Fibroblast of the conjunctiva (primary cell): ENCODE measurements around the gene CRIP1.

Experiments
- DNase-seq: peaks from one replicate; pipeline ENCODE4 v3.0.0-alpha.2; 2010; ENCODE audit warnings: low read depth

The CRIP1 gene

DNA sequence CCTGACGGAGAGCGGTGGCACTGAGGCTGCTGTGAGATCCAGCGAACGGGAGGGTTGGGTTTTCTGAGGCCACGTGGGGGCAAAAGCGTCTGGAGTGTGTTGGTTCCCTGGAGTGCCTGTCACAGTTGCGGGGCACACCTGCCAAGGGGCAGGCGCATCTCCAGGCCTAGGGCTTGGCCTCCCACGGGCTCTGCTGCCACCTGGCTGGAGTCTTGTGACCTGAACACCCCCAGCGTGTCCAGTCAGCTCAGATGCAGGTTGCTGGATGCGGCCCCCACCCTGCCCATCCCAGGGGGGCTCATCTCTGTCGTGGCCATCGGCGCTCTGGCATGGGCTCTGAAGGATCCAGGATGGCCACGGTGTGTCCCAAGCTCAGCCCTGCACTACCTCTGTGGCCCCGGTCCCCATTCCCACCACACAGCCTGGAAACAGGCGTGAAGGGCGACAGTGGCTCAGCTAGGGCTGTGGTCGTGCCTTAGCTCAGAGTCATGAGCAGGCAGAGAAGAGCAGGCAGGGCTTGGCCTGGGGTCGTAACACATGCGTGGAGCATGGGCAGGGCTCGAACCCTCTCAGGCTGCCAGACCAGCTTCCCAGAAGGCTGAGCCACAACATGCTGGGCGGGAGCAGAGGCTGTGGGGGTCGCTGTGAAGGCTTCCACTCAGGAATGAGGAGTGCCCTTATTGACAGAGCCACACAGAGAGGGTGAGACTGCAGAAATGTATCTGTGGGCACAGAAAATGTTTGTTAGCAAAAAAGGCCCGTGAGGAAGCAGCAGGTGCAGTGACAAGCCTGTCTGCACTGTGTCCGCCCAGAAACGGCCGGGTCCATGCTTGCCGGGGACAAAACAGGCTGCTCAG, 35.6 kb upstream of the CRIP1 start:
- no peak for DNase-seq

GRCh38 chr14:105452963-105453362, 33.7 kb upstream of the CRIP1 start:
- DNase-seq: no peak

DNA sequence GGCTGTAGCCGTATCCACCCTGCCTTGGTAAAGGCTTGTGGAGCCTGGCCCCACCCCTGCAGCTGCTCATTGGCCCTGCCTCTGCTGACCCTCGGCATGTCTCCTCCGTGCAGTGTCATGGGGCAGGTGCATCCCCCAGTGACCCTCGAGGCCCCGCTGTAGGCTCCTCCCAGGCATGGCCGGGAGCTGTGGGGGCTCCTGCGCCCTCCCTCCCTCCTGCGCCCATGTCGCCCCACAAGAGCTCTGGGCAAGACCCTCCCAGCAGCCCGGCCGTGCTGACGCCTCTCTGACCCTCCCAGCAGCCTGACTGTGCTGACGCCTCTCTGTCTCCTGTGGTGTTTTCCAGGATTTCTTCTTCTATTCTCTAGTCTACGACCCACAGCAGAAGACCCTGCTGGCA, 32.8 kb upstream of the CRIP1 start:
- DNase-seq: no peak

DNA sequence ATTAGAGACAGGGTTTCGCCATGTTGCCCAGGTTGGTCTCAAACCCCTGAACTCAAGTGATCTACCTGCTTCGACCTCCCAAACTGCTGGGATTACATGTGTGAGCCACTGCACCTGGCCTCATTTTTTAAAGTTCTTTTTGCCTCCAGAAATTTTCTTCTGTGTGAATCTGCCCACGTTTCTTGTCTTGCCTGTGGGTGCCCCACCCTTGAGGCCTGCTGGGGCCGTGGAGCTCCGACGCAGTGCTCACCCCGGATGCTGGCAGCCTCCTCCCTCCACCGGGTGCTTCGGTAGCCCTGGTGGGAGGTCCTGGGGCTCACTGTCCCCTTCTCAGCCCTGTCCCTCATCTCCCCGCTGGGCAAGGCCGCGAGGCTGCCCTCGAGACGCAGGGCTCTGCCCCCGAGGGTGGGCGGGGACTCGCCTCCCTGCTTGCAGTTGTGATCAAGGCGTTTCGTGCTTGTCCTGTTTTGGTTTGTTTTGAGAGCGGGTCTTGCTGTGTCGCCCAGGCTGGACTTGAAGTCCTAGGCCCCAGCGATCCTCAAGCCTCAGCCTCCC, 31.5 kb upstream of the CRIP1 start:
- no peak for DNase-seq

- no peak for DNase-seq
Measured at GRCh38 chr14:105455766-105456660, 30.7 kb upstream of the CRIP1 start.

GRCh38 chr14:105456736-105457617, 29.7 kb upstream of the CRIP1 start:
- no peak for DNase-seq

GRCh38 chr14:105458010-105458409, 28.7 kb upstream of the CRIP1 start:
- no peak for DNase-seq

- DNase-seq: no peak
Measured at GRCh38 chr14:105458571-105458970, 28.1 kb upstream of the CRIP1 start.

GRCh38 chr14:105460116-105460515, 26.6 kb upstream of the CRIP1 start:
- DNase-seq: no peak

GRCh38 chr14:105460616-105461015, 26.1 kb upstream of the CRIP1 start:
- DNase-seq: no peak

DNA sequence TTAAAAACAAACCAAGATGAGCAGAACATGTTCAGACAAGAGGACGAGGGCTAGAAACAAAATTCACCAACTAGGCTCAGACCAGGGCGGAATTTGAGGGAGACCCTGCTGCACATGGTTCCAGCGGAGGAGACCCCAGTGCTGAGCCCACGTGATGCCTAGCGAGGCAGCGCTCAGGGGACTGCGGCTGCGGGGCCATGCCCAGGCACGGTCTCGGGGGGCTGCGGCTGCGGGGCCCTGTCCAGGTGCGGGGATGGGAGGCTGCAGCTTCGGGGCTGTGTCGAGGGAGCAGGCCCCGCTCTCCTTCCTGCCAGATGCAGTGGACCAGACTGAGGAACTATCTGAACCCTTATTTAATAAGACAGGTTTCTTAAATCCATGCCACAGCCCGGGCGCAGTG, 24.8 kb upstream of the CRIP1 start:
- DNase-seq: no peak

GRCh38 chr14:105464501-105464900, 22.2 kb upstream of the CRIP1 start:
- no peak for DNase-seq

DNA sequence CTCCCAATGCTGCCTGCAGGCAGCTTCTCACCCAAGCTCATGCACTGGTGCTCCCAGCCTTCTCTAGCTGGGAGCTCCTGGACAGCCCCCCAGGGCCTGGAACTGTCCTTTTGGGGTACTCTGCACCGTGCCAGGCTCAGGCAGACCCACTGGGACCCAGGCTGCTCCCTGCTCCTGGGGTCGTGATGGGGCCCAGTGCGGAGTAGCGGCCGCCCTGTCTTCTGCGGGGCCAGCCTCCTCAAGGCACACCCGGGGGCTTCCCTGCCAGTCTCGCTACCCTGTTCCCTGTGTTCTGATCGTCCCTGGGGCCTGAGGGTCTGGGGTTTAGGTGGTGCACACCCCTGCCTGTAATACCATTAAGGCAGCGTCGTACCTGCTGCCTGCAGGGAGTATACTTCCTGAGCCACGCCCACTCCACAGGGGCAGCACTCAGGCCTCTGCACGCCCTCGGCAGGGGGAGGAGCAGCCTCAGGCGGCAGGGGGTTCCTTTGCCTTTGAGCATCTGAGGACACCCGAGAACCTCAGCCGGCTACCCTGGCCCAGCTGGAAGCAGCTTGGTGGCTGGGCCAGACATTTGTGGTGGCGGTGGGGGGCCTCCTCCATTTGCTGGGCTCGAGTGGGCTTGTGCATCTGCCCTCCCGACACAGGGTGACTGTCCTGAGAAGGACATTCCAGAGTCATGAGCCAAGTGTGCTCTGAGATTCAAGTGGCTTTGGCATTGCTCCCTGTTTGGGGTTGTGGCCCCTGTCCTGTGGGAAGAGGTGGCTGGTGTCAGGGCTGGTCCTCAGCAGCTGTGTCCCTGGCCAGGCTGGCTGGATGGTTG, 21.3 kb upstream of the CRIP1 start:
- no peak for DNase-seq

- DNase-seq: no peak
Measured at GRCh38 chr14:105466531-105467248, 20.0 kb upstream of the CRIP1 start.

GRCh38 chr14:105467249-105467941, 19.3 kb upstream of the CRIP1 start:
- no peak for DNase-seq

- DNase-seq: no peak
Measured at GRCh38 chr14:105467942-105468471, 18.7 kb upstream of the CRIP1 start.

DNA sequence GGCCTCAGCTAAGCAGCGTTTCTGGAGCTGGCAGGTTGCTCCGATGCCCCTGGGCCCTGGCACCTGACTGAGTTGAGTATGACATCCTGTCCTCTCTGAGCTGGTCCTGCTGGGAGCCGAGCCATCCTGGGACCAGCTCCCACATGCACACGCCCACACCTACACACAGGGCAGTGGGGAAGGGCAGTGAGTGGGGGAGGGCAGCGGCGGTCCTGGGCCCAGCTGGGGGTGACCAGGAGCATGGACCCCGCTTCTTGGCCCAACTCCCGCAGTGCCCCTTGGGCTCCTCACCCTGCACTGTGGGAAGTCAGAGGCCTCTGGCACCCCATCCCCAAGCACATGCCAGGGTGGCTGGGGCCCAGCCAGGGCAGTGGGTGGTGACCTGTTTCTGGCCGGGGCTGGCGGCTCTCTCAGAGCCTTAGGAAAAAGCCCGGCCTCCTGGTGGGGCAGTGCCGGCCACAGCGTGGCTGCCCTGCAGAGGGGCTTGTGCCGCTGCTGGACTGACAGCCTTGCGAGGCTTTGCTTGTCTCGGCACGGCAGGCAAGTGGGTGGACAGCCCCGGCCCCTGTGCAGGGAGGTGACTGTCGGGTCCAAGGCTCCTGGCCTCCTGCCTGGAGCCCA, 18.0 kb upstream of the CRIP1 start:
- DNase-seq: no peak

DNA sequence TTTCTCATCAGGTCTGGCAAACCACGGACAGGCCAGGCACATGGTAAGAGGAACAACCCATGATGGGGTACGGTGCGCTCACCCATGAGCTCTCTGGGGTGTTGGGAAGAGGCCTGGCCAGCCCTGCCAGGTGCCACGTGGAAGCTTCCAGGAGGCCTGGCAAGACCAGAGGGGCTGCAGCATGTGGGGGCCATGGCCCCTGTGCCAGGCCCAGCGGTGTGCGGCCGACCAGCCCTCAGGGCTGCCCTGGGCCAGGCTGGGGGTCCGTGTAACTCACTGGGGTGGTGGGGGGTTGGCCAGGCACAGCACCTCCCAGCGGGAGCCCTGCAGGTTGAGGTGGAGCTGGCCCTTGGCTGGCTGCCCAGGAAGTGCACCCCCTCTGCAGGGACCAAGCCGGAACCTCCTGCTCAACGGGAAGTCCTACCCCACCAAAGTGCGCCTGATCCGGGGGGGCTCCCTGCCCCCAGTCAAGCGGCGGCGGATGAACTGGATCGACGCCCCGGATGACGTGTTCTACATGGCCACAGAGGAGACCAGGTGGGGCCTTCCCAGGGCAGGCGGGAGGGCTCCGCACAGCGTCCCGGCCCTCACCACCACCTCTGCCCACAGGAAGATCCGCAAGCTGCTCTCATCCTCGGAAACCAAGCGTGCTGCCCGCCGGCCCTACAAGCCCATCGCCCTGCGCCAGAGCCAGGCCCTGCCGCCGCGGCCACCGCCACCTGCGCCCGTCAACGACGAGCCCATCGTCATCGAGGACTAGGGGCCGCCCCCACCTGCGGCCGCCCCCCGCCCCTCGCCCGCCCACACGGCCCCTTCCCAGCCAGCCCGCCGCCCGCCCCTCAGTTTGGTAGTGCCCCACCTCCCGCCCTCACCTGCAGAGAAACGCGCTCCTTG, 17.0 kb upstream of the CRIP1 start:
- no peak for DNase-seq
